ENCODE results near the gene KRTAP10-6.
"Not testable (repeated sequence)": the region's sequence is repeated elsewhere in the genome, so short reads cannot be mapped to it uniquely, and the experiment has no call there.

Gene KRTAP10-6

GRCh38 chr21:44594406-44594916 lies 2.2 kb upstream of the KRTAP10-6 start:
- no peak overlapping the region for H2AFZ ChIP-seq
- no peak overlapping the region for H3K9ac ChIP-seq
- no peak overlapping the region for H3K4me3 ChIP-seq (ENCODE audit: low read depth, low read length)
- no peaks in the 10 kb centered on the region for H3K79me2 ChIP-seq
- no peaks in the 10 kb centered on the region for H3K9me3 ChIP-seq (ENCODE audit: control insufficient read depth, low read length)
- no peaks in the 10 kb centered on the region for H3K27me3 ChIP-seq (ENCODE audit: control insufficient read depth, insufficient read depth, low read length)
- no peaks in the 10 kb centered on the region for H3K4me1 ChIP-seq
- no peak overlapping the region for H3K4me2 ChIP-seq (ENCODE audit: low read length)
- no peaks in the 10 kb centered on the region for H3K36me3 ChIP-seq (ENCODE audit: control insufficient read depth, insufficient read depth, low read length)
- no peak overlapping the region for H3K27ac ChIP-seq
- TF ChIP-seq CTCF (IDR thresholded peaks at IDR 0.05): no peak

GRCh38 chr21:44593598-44594405 lies 1.5 kb upstream of the KRTAP10-6 start:
- Histone ChIP-seq H3K9me3 (ENCODE audit: control insufficient read depth, low read length) (no peaks in the 10 kb centered on the region), H3K27ac (no peak overlapping the region), H2AFZ (no peak overlapping the region), H3K4me3 (ENCODE audit: low read depth, low read length) (no peak overlapping the region), H3K9ac (no peak overlapping the region), H3K4me1 (no peaks in the 10 kb centered on the region), H3K79me2 (no peaks in the 10 kb centered on the region), H3K27me3 (ENCODE audit: control insufficient read depth, insufficient read depth, low read length) (no peaks in the 10 kb centered on the region), H3K36me3 (ENCODE audit: control insufficient read depth, insufficient read depth, low read length) (no peaks in the 10 kb centered on the region), H3K4me2 (ENCODE audit: low read length) (no peak overlapping the region)
- TF ChIP-seq CTCF (IDR thresholded peaks at IDR 0.05): no peak

- H3K9me3 ChIP-seq (ENCODE audit: control insufficient read depth, low read length); H3K27me3 ChIP-seq (ENCODE audit: control insufficient read depth, insufficient read depth, low read length); H3K27ac ChIP-seq; H3K4me1 ChIP-seq; H3K4me2 ChIP-seq (ENCODE audit: low read length); H2AFZ ChIP-seq; H3K79me2 ChIP-seq; H3K36me3 ChIP-seq (ENCODE audit: control insufficient read depth, insufficient read depth, low read length); H3K4me3 ChIP-seq (ENCODE audit: low read depth, low read length); H3K9ac ChIP-seq: not testable (repeated sequence)
Observed at GRCh38 chr21:44591801-44592130, 539 bp downstream of the KRTAP10-6 start.

GRCh38 chr21:44590897-44591800 lies 1.2 kb downstream of the KRTAP10-6 start:
- not testable (repeated sequence) for H3K4me2 ChIP-seq (ENCODE audit: low read length); H3K27me3 ChIP-seq (ENCODE audit: control insufficient read depth, insufficient read depth, low read length); H3K9me3 ChIP-seq (ENCODE audit: control insufficient read depth, low read length); H3K4me1 ChIP-seq; H2AFZ ChIP-seq; H3K36me3 ChIP-seq (ENCODE audit: control insufficient read depth, insufficient read depth, low read length); H3K4me3 ChIP-seq (ENCODE audit: low read depth, low read length); H3K27ac ChIP-seq; H3K79me2 ChIP-seq; H3K9ac ChIP-seq

GRCh38 chr21:44590311-44590721 lies 2.0 kb downstream of the KRTAP10-6 start:
- H3K4me3 ChIP-seq (ENCODE audit: low read depth, low read length): no peak overlapping the region
- H3K4me2 ChIP-seq (ENCODE audit: low read length): no peak overlapping the region
- no peak overlapping the region for H2AFZ ChIP-seq
- no peaks in the 10 kb centered on the region for H3K9me3 ChIP-seq (ENCODE audit: control insufficient read depth, low read length)
- H3K4me1 ChIP-seq: no peaks in the 10 kb centered on the region
- H3K27ac ChIP-seq: no peak overlapping the region
- no peak for TF ChIP-seq CTCF (IDR thresholded peaks at IDR 0.05)
- no peaks in the 10 kb centered on the region for H3K36me3 ChIP-seq (ENCODE audit: control insufficient read depth, insufficient read depth, low read length)
- H3K9ac ChIP-seq: no peak overlapping the region
- no peaks in the 10 kb centered on the region for H3K27me3 ChIP-seq (ENCODE audit: control insufficient read depth, insufficient read depth, low read length)
- no peaks in the 10 kb centered on the region for H3K79me2 ChIP-seq

All from parathyroid adenoma (tissue), 2 donors.